ENCODE data around the gene OPN4. TPM values are rescaled to one million over a fixed set of nuclear protein-coding genes. Genes with fewer than 3 reads are reported as not detected.

The OPN4 gene
- polyA plus RNA-seq, 2 of the 4 experiments (the other 2 are of a cell fraction) = not detected

GRCh38 chr10:86692023-86692514, 37.7 kb downstream of the OPN4 start:
- Histone ChIP-seq H3K4me3 (no peak overlapping the region), H3K4me1 (no peaks in the 10 kb centered on the region), H3K27ac (no peak overlapping the region), H3K4me2 (no peak overlapping the region), H3K9me3 (no peaks in the 10 kb centered on the region)
- FAIRE-seq (no peak), DNase-seq (ENCODE audit: low read depth in 1 of 2, low spot score in 1 of 2) (no peak), ATAC-seq (no peak)
- WGBS (ENCODE audit: missing lambda C conversion rate) = 93% methylated on average over 7 of the region's 8 CpGs
- CTCF ChIA-PET = interaction anchor here (2.4 kb wide), 1 partner anchor 16 kb away, joined by 16 read pairs; no protein-coding TSS in a partner anchor
- POLR2A ChIA-PET = no interaction called here
- TF ChIP-seq ESRRA (IDR thresholded peaks at IDR 0.05; ENCODE audit: borderline replicate concordance, low read length) = no peak
- TF ChIP-seq USF2 (IDR thresholded peaks at IDR 0.05) = no peak
- TF ChIP-seq ELK1 (IDR thresholded peaks at IDR 0.05; ENCODE audit: low read depth, low read length) = no peak
- TF ChIP-seq BHLHE40 (IDR thresholded peaks at IDR 0.05; ENCODE audit: low read depth, low read length) = no peak
- no peak for TF ChIP-seq REST (IDR thresholded peaks at IDR 0.05)
- no peak for TF ChIP-seq ATOH8 (CRISPR knock-in tag; IDR thresholded peaks at IDR 0.05; ENCODE audit: low read depth)

GRCh38 chr10:86692664-86693063, 38.3 kb downstream of the OPN4 start:
- TF ChIP-seq ZSCAN20 (CRISPR knock-in tag; IDR thresholded peaks at IDR 0.05) (no peak), PHF8 (IDR thresholded peaks at IDR 0.05; ENCODE audit: borderline replicate concordance, low read depth) (no peak), HOXA7 (CRISPR knock-in tag; IDR thresholded peaks at IDR 0.05) (no peak), FOSB (CRISPR knock-in tag; IDR thresholded peaks at IDR 0.05) (no peak), USF2 (IDR thresholded peaks at IDR 0.05) (no peak), BCL3 (IDR thresholded peaks at IDR 0.05) (no peak), MAZ (IDR thresholded peaks at IDR 0.05; ENCODE audit: borderline replicate concordance, low read depth, low read length) (no peak), MYC (IDR thresholded peaks at IDR 0.05; ENCODE audit: borderline replicate concordance, low read length) (no peak), CEBPB (IDR thresholded peaks at IDR 0.05) (no peak), ZC3H11A (IDR thresholded peaks at IDR 0.05) (no peak), MAX (IDR thresholded peaks at IDR 0.05) (no peak), NR3C1 (IDR thresholded peaks at IDR 0.05) (no peak)
- H3K4me1 ChIP-seq = no peaks in the 10 kb centered on the region
- DNase-seq (ENCODE audit: low read depth in 1 of 2, low spot score in 1 of 2) (no peak), FAIRE-seq (no peak), ATAC-seq (no peak)
- no peak overlapping the region for H3K4me3 ChIP-seq
- POLR2A ChIA-PET = interaction anchor here (0.9 kb wide), 1 partner anchor 64 kb away, joined by 3 read pairs; the partner anchor contains the start of gene BMPR1A
- no peaks in the 10 kb centered on the region for H3K9me3 ChIP-seq
- CTCF ChIA-PET = interaction anchor here (0.8 to 4.8 kb wide), 15 partner anchors 8 to 246 kb away, joined by 3 to 37 read pairs (median 6); no protein-coding TSS in a partner anchor
- no peak overlapping the region for H3K4me2 ChIP-seq
- 85% methylated on average over 6 of the region's 7 CpGs for WGBS (ENCODE audit: missing lambda C conversion rate)
- H3K27ac ChIP-seq = no peak overlapping the region

Data from A549 (cell line).